GM23338 (cell line): ENCODE results near the gene ADAT3.

ENCODE experiments used
- CTCF ChIP-seq, 2 experiments: fragments of 200-600 bp in 1 of 2; sonication (generic) in 1 of 2; conservative IDR thresholded peaks; 2 replicates each; pipeline versions ENCODE4 v1.5.1 to v1.6.1; 2016 to 2017; ENCODE audit warnings: antibody characterized with exemption in 2 of 2, low read depth in 2 of 2, mild to moderate bottlenecking in 2 of 2, moderate library complexity in 1 of 2
- EZH2 ChIP-seq: fragments of 200-600 bp; sonication (generic); IDR thresholded peaks from one replicate; pipeline ENCODE4 v1.8.0; 2017; ENCODE audit warnings: antibody characterized with exemption, mild to moderate bottlenecking, low read depth; ENCODE audit not compliant: unreplicated experiment
- POLR2AphosphoS5 ChIP-seq: IDR thresholded peaks from 2 replicates; pipeline ENCODE4 v1.6.1; 2016; ENCODE audit warnings: antibody characterized with exemption, low read depth
- STAT1 ChIP-seq: IDR thresholded peaks from one replicate; pipeline ENCODE4 v1.6.1; 2016; ENCODE audit warnings: antibody characterized with exemption; ENCODE audit not compliant: unreplicated experiment

- TF ChIP-seq CTCF (conservative IDR thresholded peaks at IDR 0.05; ENCODE audit: low read depth in 2 of 2) (no peak), POLR2AphosphoS5 (no peak), STAT1 (no peak), EZH2 (no peak)
Measured at GRCh38 chr19:1935484-1936208, 30.4 kb downstream of the ADAT3 start.
